MM.1S (cell line): ENCODE results near the gene EXOC3L4.
"Not testable (repeated sequence)": the region's sequence is repeated elsewhere in the genome, so short reads cannot be mapped to it uniquely, and the experiment has no call there.

Experiments used
- DNase-seq: peaks from one replicate; pipeline ENCODE4 v3.0.0-alpha.2; 2015
- H2AFZ ChIP-seq: fragments of 300-600 bp; sonication (generic); 2 replicates; pipeline ENCODE4 v1.6.0; 2016; ENCODE audit warnings: antibody characterized with exemption, low read length
- H3F3A ChIP-seq: fragments of 300-600 bp; sonication (generic); 2 replicates; pipeline ENCODE4 v1.6.1; 2016; ENCODE audit warnings: mild to moderate bottlenecking, antibody characterized with exemption, low read length, moderate library complexity, mixed read lengths; ENCODE audit not compliant: insufficient read depth
- H3K27ac ChIP-seq: fragments of 300-600 bp; sonication (generic); 2 replicates; pipeline ENCODE4 v1.5.1; 2016; ENCODE audit warnings: mild to moderate bottlenecking, low read length
- H3K27me3 ChIP-seq: fragments of 300-600 bp; sonication (generic); replicated peaks from 2 replicates; pipeline ENCODE4 v1.6.0; 2016; ENCODE audit warnings: low read length; ENCODE audit not compliant: insufficient read depth
- H3K36me3 ChIP-seq: fragments of 300-600 bp; sonication (generic); replicated peaks from 2 replicates; pipeline ENCODE4 v1.6.1; 2016; ENCODE audit warnings: mild to moderate bottlenecking, low read length, mixed read lengths; ENCODE audit not compliant: insufficient read depth
- H3K4me1 ChIP-seq: fragments of 300-600 bp; sonication (generic); 2 replicates; pipeline ENCODE4 v1.6.1; 2016; ENCODE audit warnings: low read length, mixed read lengths
- H3K4me2 ChIP-seq: fragments of 300-600 bp; sonication (generic); 2 replicates; pipeline ENCODE4 v1.6.0; 2016; ENCODE audit warnings: low read depth, low read length
- H3K4me3 ChIP-seq: fragments of 300-600 bp; sonication (generic); 2 replicates; pipeline ENCODE4 v1.5.1; 2016; ENCODE audit warnings: low read length, mixed read lengths
- H3K79me2 ChIP-seq: fragments of 300-600 bp; sonication (generic); 2 replicates; pipeline ENCODE4 v1.6.1; 2016; ENCODE audit warnings: mixed run types, low read length, mixed read lengths
- H3K9ac ChIP-seq: fragments of 300-600 bp; sonication (generic); 2 replicates; pipeline ENCODE4 v1.6.1; 2016; ENCODE audit warnings: low read length, mixed read lengths
- H3K9me2 ChIP-seq: fragments of 300-600 bp; sonication (generic); replicated peaks from 2 replicates; pipeline ENCODE4 v1.6.1; 2016; ENCODE audit warnings: mild to moderate bottlenecking, low read length, mixed read lengths; ENCODE audit not compliant: insufficient read depth
- H3K9me3 ChIP-seq: fragments of 300-600 bp; sonication (generic); replicated peaks from 2 replicates; pipeline ENCODE4 v1.6.1; 2016; ENCODE audit warnings: mild to moderate bottlenecking, low read length, mixed read lengths; ENCODE audit not compliant: insufficient read depth
- H4K20me1 ChIP-seq: fragments of 300-600 bp; sonication (generic); 2 replicates; pipeline ENCODE4 v1.6.1; 2016; ENCODE audit warnings: mild to moderate bottlenecking, low read length, moderate library complexity, mixed read lengths; ENCODE audit not compliant: insufficient read depth
- EZH2 ChIP-seq: fragments of 300-600 bp; sonication (generic); optimal IDR thresholded peaks from 2 replicates; pipeline ENCODE3; 2017; ENCODE audit warnings: low read depth, mild to moderate bottlenecking, antibody characterized with exemption, low read length, mixed read lengths
- EZH2phosphoT487 ChIP-seq: fragments of 300-600 bp; sonication (generic); IDR thresholded peaks from 2 replicates; pipeline ENCODE4 v1.6.1; 2018; ENCODE audit warnings: antibody characterized with exemption, low read length
- TF ChIP-seq, protein P1 (sequence below): fragments of 300-600 bp; sonication (generic); IDR thresholded peaks from 2 replicates; pipeline ENCODE4 v1.5.1; 2016; ENCODE audit warnings: antibody characterized with exemption, low read length, mixed read lengths

EXOC3L4 gene

DNA sequence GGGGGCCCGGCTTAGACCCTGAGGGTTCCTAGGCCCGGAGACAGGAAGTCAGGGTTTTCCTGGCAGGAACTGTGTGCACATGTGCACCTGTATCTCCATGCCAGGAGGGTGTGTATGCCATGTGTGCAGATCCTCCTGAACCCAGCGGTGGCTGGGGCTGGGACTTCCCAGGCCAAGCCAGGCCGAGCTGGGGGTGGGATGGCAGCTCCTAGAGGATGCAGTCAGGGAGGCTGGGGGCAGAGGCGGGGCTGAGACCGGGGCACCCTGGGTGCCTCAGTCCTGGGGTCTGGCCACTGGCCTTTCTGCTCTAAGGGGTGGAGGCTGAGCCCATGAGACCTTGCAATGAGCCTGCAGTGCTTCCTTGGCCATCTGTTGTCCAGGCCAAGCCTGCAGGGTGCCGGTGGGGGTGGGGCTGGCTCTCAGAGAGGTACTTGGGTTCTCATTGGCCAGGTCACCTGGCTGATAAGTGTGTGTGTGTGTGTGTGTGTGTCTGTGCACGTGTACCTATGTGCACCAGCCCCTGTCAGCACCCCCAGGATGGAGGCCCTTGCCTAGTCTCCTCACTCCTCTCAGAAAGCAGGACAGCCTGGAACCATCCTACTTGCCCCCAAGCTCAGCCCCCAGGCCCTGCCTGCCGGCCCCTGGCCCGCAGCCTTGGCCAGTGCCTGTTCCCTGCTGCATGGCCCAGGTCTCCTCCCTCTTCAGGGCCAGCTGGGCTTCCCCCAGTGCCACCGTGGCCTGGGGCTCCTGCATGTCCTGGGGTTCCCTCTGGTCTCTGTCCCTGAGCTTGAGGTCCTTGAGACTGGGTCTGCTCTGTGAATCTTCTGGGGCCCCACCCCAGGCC is 18.1 kb downstream of the EXOC3L4 start:
- Histone ChIP-seq H3K9me3 (no peaks in the 10 kb centered on the region), H3K27ac (no peak overlapping the region), H3K36me3 (no peaks in the 10 kb centered on the region), H3K4me2 (no peak overlapping the region), H3K4me1 (peaks cover 6% of the 10 kb centered on the region), H3K79me2 (no peaks in the 10 kb centered on the region), H3K27me3 (no peaks in the 10 kb centered on the region), H3K4me3 (no peak overlapping the region), H4K20me1 (no peaks in the 10 kb centered on the region), H3K9ac (no peak overlapping the region), H2AFZ (no peak overlapping the region), H3F3A (no peaks in the 10 kb centered on the region), H3K9me2 (no peaks in the 10 kb centered on the region)
- DNase-seq = no peak
- no peak for TF ChIP-seq EZH2
- no peak for TF ChIP-seq EZH2phosphoT487
- TF ChIP-seq, protein P1, sequence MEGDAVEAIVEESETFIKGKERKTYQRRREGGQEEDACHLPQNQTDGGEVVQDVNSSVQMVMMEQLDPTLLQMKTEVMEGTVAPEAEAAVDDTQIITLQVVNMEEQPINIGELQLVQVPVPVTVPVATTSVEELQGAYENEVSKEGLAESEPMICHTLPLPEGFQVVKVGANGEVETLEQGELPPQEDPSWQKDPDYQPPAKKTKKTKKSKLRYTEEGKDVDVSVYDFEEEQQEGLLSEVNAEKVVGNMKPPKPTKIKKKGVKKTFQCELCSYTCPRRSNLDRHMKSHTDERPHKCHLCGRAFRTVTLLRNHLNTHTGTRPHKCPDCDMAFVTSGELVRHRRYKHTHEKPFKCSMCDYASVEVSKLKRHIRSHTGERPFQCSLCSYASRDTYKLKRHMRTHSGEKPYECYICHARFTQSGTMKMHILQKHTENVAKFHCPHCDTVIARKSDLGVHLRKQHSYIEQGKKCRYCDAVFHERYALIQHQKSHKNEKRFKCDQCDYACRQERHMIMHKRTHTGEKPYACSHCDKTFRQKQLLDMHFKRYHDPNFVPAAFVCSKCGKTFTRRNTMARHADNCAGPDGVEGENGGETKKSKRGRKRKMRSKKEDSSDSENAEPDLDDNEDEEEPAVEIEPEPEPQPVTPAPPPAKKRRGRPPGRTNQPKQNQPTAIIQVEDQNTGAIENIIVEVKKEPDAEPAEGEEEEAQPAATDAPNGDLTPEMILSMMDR = no peak

DNA sequence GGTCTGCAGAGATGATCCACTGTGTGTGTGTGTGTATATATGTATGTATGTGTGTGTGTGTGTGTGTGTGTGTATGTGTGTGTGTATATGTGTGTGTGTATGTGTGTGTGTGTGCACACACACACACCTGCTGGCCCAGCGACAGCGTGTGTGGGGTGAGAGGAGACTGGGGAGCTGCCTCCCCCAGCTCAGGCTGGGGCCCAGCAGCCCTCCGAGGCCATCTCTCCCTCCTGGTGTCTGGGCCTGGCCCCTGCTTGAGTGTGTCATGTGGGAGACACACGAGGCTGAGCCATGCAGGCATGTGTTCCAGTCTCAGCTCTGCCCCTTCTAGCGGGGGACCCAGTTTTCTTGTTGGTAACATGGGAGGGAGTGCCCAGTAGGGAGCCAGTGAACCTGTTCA is 18.8 kb downstream of the EXOC3L4 start:
- Histone ChIP-seq H3K9me3 (no peaks in the 10 kb centered on the region), H3K9me2 (no peaks in the 10 kb centered on the region), H3K79me2 (no peaks in the 10 kb centered on the region), H2AFZ (no peak overlapping the region), H3K9ac (no peak overlapping the region), H3K4me3 (no peak overlapping the region), H4K20me1 (no peaks in the 10 kb centered on the region), H3K4me1 (peaks cover 6% of the 10 kb centered on the region), H3K27ac (no peak overlapping the region), H3K36me3 (no peaks in the 10 kb centered on the region), H3K27me3 (no peaks in the 10 kb centered on the region), H3K4me2 (no peak overlapping the region), H3F3A (no peaks in the 10 kb centered on the region)
- TF ChIP-seq, protein P1 = no peak
- TF ChIP-seq EZH2 (no peak), EZH2phosphoT487 (no peak)
- no peak for DNase-seq

DNA sequence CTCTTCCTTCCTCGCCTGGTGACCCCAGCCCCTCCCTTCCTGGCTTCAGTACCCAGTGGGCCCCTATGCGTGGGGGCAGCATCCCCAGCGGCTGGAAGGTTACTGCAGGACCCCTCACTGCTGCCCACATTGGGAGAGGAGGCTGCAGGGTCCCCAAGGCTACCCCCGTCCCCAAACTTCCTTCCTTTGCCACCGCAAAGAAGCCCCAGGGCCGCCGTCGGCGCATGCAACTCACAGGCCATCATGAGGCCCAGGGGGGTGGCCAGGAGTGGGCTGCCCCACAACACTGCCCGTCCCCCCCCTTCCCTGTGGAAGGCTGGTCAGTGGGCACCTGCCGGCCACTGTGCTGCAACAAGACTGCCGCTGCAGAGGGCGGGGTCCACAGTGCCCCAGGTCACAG is 19.2 kb downstream of the EXOC3L4 start:
- H3K4me2 ChIP-seq = no peak overlapping the region
- H3K27me3 ChIP-seq = no peaks in the 10 kb centered on the region
- TF ChIP-seq, protein P1 = no peak
- TF ChIP-seq EZH2phosphoT487 = no peak
- TF ChIP-seq EZH2 = no peak
- no peak overlapping the region for H3K27ac ChIP-seq
- no peaks in the 10 kb centered on the region for H3K79me2 ChIP-seq
- no peaks in the 10 kb centered on the region for H3K36me3 ChIP-seq
- no peak overlapping the region for H3K9ac ChIP-seq
- H4K20me1 ChIP-seq = no peaks in the 10 kb centered on the region
- H3K9me2 ChIP-seq = no peaks in the 10 kb centered on the region
- peaks cover 6% of the 10 kb centered on the region for H3K4me1 ChIP-seq
- no peak for DNase-seq
- no peaks in the 10 kb centered on the region for H3F3A ChIP-seq
- no peak overlapping the region for H2AFZ ChIP-seq
- no peak overlapping the region for H3K4me3 ChIP-seq
- H3K9me3 ChIP-seq = no peaks in the 10 kb centered on the region

DNA sequence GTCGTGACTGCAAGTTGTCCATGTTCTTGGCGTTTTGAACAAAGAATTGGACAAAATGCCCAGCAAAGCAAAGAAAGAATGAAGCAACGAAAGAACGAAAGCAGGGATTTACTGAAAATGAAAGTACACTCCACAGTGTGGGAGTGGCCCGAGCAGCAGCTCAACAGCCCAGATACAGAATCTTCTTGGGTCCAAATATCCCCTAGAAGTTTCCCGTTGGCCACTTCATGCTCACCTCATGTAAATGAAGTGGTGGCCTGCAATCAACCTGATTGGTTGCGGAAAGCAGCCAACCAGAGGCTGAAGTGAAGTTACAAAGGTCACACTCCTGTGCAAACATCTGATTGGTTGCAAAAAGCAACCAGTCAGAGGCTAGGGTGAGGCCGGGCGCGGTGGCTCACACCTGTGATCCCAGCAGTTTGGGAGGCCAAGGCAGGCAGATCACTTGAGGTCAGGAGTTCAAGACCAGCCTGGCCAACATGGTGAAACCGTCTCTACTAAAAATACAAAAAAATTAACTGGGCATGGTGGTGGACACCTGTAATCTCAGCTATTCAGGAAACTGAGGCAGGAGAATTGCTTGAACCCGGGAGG is 20.7 kb downstream of the EXOC3L4 start:
- H3K79me2 ChIP-seq, H3K9ac ChIP-seq, H3K27me3 ChIP-seq, H3K4me2 ChIP-seq, H3K9me2 ChIP-seq, H3K4me3 ChIP-seq, H3K36me3 ChIP-seq, H3K27ac ChIP-seq, H3K4me1 ChIP-seq, H3K9me3 ChIP-seq, H4K20me1 ChIP-seq, H3F3A ChIP-seq, H2AFZ ChIP-seq: not testable (repeated sequence)
- DNase-seq = peak; percentile 29
